Dendritic cell treated with granulocyte-macrophage colony-stimulating factor and Interleukin-4, amounts not matched to agents 40 ng/mL and 50 ng/mL, for 4 days (primary cell): ENCODE results near the gene MROH2A.

Source experiments
- H3K27ac Mint-ChIP-seq: one replicate; pipeline ENCODE4 v1.8.0; 2022; ENCODE audit warnings: mild to moderate bottlenecking, mixed read lengths
- H3K27me3 Mint-ChIP-seq: one replicate; pipeline ENCODE4 v1.8.0; 2022; ENCODE audit warnings: mild to moderate bottlenecking, mixed read lengths
- H3K36me3 Mint-ChIP-seq: one replicate; pipeline ENCODE4 v1.8.0; 2022; ENCODE audit warnings: low read depth, mixed read lengths
- H3K4me1 Mint-ChIP-seq: one replicate; pipeline ENCODE4 v1.8.0; 2022; ENCODE audit warnings: low read depth, mixed read lengths
- H3K4me3 Mint-ChIP-seq: one replicate; pipeline ENCODE4 v1.8.0; 2022; ENCODE audit warnings: mild to moderate bottlenecking, moderate library complexity, mixed read lengths
- H3K9me3 Mint-ChIP-seq: one replicate; pipeline ENCODE4 v1.8.0; 2022; ENCODE audit warnings: mixed read lengths
- intact Hi-C: fragments of 100-400 bp; cut with micrococcal nuclease; formaldehyde crosslinking; loops from one replicate; pipeline ENCODE4 v1.15.0; 2022

Gene MROH2A

DNA sequence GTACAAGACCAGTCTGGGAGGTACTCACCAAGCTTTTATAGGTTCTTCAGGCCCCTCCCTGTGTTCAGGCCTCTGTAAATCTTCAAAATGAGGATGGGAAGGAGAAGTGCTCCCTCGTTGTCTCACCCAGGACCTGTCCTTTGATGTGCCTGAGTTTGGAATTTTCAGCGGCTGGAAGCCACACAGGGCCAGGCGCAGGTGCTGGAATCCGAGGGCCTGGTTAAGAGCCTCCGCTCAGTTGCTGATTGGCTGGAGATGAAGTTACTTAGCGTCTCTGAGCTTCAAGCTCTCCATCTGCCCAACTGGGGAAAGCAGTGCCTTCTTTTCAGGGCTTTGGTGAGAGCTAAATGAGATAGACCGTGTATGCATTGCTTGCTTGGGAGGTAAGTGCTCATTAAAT is 46.2 kb downstream of the MROH2A start:
- Mint-ChIP-seq H3K27ac (no peak overlapping the region), H3K27me3 (peaks cover 2% of the 10 kb centered on the region), H3K9me3 (no peaks in the 10 kb centered on the region), H3K36me3 (no peaks in the 10 kb centered on the region), H3K4me3 (no peak overlapping the region), H3K4me1 (peaks cover 8% of the 10 kb centered on the region)
- intact Hi-C loops, result no loop called here

DNA sequence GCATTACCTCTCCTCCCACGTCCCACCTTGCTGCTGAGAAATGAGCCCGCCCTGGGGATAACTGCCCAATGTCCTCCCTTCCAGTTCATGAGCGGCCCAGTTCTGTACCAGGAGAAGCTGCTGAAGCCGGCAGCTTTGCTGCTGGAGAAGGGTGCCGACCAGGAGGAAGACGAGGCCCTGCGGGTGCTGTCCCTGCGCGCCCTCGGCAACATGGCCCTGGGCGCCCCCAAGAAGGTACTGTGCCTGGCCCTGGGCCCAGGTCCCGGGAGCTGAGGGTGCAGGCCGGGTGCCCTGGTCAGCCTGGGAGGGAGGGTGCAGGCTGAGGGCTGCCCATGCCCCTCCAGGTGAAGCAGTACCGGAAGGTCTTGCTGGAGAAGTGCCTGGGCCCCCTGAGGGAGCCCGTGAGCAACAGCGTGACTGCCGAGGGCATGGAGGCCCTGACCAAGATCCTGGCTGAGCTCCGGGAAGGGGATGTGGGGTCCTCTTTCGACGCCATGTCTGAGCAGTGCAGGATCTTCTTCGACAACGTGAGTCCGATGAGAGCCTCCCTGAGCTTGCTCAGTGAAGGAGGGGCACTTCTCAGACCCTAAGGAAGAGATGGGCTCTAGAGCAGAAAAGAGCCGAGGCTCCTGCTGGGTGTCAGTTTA is 50.5 kb downstream of the MROH2A start:
- Mint-ChIP-seq H3K27ac (no peak overlapping the region), H3K27me3 (peaks cover 2% of the 10 kb centered on the region), H3K4me3 (no peak overlapping the region), H3K9me3 (no peaks in the 10 kb centered on the region), H3K36me3 (no peaks in the 10 kb centered on the region), H3K4me1 (no peaks in the 10 kb centered on the region)
- intact Hi-C loops, result no loop called here

DNA sequence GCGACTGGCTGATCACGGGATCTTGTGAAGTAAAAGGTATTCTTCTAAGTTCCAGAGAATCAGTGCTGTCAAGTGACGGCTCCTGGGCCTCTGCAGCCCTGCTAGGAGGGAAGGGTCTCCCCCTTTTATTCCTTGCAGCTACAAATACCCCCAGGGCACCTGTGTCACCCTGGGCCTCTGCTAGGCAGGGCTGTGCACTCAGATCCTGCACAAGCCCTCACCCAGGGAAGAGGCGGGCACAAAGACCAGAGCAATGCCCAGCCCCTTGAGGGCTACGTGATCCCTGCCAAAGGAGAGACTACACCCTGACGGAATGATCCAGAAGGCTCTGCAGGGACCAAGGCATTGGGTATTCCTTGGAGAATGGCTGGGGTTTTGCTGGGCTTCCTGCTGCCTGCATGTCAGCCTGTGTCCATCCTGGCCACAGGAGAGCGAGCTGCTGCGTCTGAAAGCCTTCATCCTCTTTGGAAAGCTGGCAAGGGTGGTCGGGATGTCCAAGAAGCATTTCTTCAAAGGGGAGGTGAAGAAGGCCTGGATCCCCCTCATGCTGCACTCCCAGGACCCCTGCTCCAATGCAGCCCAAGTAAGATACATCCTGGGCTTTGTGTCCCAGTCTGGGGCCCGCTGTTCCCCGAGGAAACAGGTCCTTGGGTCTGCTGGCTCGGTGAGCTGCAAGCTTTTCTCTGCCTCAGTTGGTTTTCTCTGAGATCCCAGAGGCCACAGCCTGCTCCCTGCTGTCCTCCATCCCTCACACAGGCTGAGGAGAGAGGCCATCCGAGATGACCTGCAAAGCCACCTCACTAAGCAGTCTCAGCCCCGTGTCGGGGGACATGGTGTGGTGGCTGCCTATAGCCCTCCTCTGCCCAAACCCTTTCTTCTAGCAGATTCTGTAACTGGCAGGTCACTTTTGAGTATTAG is 51.3 kb downstream of the MROH2A start:
- H3K27ac Mint-ChIP-seq, result no peak overlapping the region
- H3K9me3 Mint-ChIP-seq, result no peaks in the 10 kb centered on the region
- H3K27me3 Mint-ChIP-seq, result peaks cover 2% of the 10 kb centered on the region
- intact Hi-C loops, result no loop called here
- no peak overlapping the region for H3K4me3 Mint-ChIP-seq
- no peaks in the 10 kb centered on the region for H3K36me3 Mint-ChIP-seq
- no peaks in the 10 kb centered on the region for H3K4me1 Mint-ChIP-seq

DNA sequence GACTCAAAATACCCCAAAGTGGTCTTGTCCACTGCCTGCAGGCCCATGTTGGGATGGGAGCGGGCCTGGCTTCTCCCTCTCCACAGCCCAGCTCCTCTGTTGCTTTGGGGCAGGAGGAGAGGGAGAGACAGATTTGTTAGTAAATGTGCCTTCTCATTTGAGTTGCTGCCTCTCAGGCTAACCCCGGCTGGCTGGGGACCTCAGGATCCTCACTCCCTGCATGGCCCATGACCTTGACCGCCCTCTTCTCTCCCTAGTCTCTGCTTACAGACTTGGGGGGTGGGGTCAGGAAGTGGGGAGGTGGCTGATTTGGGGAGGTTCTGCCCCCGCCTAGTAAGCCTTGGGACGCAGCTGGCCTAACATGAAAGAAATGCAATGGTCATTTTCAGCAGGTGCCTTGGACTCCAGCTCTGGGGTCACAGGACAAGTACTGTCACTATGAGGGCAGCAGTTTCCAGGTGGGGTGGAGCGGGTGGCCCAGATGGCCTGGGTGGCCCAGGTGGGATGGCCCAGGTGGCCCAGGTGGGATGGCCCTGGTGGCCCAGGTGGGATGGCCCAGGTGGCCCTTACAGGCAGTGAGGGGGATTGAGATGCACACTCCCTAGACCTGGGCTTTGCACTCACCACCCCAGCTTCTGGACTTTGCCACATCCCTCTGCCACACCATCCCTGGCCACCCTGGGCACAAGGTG is 52.1 kb downstream of the MROH2A start:
- peaks cover 2% of the 10 kb centered on the region for H3K27me3 Mint-ChIP-seq
- intact Hi-C loops, result no loop called here
- H3K36me3 Mint-ChIP-seq, result no peaks in the 10 kb centered on the region
- H3K4me1 Mint-ChIP-seq, result no peaks in the 10 kb centered on the region
- H3K27ac Mint-ChIP-seq, result no peak overlapping the region
- no peak overlapping the region for H3K4me3 Mint-ChIP-seq
- H3K9me3 Mint-ChIP-seq, result no peaks in the 10 kb centered on the region

DNA sequence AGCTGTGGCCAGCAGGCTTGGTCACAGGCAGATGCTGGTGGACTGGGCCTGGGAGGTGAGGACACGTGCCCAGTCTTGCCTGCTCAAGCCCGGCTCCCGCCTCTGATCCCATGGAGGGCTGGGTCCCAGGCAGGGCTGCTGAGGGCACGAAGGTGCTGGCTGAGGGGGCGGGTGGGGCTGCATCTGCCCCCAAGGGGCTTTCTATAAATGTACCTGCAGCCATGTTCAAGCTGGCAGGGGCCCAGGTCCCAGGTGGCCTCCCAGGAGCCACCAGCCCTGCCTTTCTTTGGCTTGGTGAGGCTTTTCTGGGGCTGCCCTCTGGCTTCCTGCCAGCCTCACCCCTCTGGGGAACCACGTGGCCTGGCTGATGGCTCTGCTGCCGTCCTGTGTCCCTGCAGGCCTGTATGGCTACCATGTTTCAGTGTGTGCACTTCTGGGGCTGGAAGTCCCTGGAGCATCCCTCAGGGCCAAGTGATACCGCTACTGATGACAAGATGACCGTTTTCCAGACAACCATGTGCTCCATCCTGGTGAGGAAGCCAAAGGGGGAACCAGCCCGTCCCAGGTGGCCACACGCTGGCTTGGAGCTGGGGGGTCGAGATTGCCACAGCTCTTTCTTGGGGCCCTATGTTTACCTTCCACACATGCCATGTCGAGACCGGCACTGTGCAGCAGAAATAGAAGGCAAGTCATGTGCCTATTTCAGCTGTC is 53.0 kb downstream of the MROH2A start:
- Mint-ChIP-seq H3K36me3 (no peaks in the 10 kb centered on the region), H3K4me3 (no peak overlapping the region), H3K27me3 (no peaks in the 10 kb centered on the region), H3K4me1 (no peaks in the 10 kb centered on the region), H3K27ac (no peak overlapping the region), H3K9me3 (no peaks in the 10 kb centered on the region)
- intact Hi-C loops, result no loop called here

DNA sequence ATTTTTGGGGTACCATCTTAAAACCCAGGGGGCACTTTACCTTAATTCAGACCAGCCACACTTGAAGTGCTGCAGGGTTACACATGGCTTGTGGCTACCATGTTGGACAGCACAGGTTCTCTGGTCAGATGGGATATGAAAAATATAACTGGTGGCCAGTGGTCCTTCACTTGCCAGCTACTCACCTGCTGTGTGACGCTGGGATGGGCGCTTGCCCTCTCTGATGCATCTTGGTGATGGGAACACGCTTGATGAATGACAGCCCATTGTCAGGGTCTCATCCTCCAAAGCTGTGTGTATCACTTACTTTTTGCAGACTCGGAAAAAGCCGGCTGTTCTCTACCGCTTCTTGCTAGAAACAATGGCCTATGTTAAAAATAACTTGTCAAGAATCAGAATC is 53.7 kb downstream of the MROH2A start:
- H3K9me3 Mint-ChIP-seq, result no peaks in the 10 kb centered on the region
- H3K36me3 Mint-ChIP-seq, result no peaks in the 10 kb centered on the region
- intact Hi-C loops, result no loop called here
- H3K4me1 Mint-ChIP-seq, result no peaks in the 10 kb centered on the region
- H3K27ac Mint-ChIP-seq, result no peak overlapping the region
- no peak overlapping the region for H3K4me3 Mint-ChIP-seq
- no peaks in the 10 kb centered on the region for H3K27me3 Mint-ChIP-seq

DNA sequence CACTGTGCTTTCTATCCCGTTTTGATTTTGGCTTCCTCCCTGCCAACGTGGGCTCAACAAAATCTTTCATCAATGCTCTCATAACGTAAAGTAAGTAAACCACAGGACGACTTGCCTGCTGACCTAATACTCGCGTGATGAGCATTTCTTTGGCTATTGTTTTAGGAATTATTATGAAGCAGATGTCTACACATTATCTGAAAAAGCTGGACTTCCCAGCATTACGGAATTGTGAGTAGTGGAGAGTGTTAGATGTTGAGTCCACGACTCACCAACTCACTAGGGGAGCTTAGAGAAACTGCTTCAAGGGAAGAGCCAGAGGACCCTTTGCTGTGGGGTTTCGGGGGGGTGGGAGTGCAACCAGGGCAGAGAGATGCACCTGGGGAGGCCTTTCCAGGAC is 54.3 kb downstream of the MROH2A start:
- no peaks in the 10 kb centered on the region for H3K36me3 Mint-ChIP-seq

DNA sequence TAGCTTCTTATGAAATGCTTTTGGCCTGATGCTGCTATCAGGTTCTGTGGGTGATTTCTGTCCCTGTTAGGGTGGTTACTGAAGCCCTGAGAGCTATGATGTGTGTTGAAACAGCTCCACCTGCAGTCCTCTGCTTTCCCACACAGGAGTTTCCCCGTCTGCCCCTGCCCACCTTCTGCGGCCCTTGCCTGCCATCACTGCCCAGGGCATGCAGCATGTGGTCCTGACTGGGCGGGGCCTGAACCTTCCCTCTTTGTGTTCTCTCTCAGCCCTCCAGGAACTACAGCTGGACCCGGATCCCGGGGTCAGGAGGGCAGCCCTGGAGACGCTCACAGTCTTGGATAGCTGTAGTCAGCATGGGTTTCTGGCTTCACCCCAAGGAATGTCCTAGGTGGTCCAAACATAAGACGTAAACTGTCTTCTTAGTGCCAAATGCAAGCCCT is 54.8 kb downstream of the MROH2A start:
- H3K4me3 Mint-ChIP-seq, result no peak overlapping the region
- H3K27ac Mint-ChIP-seq, result no peak overlapping the region
- H3K27me3 Mint-ChIP-seq, result no peaks in the 10 kb centered on the region
- H3K4me1 Mint-ChIP-seq, result no peaks in the 10 kb centered on the region
- H3K36me3 Mint-ChIP-seq, result no peaks in the 10 kb centered on the region
- H3K9me3 Mint-ChIP-seq, result no peaks in the 10 kb centered on the region
- intact Hi-C loops, result no loop called here

More for the DNA sequence above, 54.3 kb downstream of the MROH2A start:
- Mint-ChIP-seq H3K4me1 (no peaks in the 10 kb centered on the region), H3K27ac (no peak overlapping the region), H3K9me3 (no peaks in the 10 kb centered on the region), H3K27me3 (no peaks in the 10 kb centered on the region), H3K4me3 (no peak overlapping the region)
- intact Hi-C loops, result no loop called here

DNA sequence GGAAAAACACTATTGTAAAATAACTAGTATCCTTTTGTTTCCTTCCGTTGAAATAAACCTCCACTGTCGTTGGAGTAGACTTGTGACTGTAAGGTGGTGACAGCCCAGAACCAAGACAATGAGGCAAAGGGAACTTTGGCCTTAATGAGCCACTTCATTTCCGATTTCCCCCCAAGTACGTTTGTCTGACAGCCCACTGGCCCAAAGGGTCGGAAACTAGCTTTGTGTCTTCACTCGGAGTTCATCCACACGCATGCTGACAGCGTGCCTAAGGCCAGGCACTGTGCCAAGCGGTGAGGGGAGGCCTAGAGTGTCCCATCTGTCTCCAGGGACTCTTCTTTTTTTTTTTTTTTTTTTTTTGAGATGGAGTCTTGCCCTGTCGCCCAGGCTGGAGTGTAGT is 55.2 kb downstream of the MROH2A start:
- intact Hi-C loops, result no loop called here
- Mint-ChIP-seq H3K9me3 (no peaks in the 10 kb centered on the region), H3K27me3 (no peaks in the 10 kb centered on the region)

DNA sequence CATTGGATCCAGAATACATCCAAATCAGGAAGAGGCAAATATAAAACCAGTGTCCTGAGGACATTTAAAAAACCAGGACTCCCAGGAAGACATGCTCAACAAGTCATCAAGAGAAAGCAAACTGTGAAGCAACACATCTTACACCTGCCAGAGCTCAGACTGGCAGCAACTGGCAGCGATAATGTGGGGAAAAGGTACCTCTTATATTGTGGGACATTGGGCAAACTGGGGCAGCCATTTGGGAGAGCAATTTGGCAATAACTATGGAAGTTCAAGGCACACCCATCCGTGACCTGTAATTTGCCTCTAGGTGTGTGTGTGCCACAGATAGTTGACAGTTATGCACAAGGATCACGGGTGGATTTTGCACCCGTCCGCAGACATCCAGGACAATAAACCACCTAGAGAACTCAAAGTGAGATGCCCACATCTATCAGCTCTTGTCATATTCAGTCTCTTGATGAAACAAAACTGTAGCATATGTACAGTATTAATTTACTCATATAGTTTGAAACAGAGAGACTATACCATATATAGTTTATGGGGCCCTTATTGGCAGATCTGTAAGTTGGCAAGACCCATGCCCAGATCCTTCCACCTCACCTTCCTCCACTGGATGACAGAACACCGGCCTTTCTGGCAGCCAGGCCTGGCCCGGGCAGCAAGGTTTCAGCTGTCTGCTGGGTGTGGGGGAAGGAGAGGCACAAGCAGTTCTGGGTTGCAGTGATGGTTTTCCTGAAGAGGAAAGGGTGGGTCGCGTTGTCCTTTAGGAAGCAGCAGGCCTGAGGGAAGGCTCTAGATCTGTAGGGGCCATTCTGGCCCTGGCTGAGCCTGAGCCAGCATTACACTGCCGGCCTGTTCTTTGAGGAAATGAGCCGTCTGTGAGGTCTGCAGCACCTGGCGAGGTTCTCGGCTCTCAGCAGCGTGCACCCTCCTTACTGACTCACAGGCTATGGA is 57.4 kb downstream of the MROH2A start:
- Mint-ChIP-seq H3K36me3 (peaks cover 15% of the 10 kb centered on the region), H3K27ac (peak overlapping the region; percentile 40), H3K4me1 (no peaks in the 10 kb centered on the region), H3K27me3 (no peaks in the 10 kb centered on the region), H3K9me3 (no peaks in the 10 kb centered on the region), H3K4me3 (no peak overlapping the region)
- intact Hi-C loops, result no loop called here

More for the DNA sequence above, 55.2 kb downstream of the MROH2A start:
- no peak overlapping the region for H3K27ac Mint-ChIP-seq
- no peaks in the 10 kb centered on the region for H3K4me1 Mint-ChIP-seq
- H3K36me3 Mint-ChIP-seq, result no peaks in the 10 kb centered on the region
- H3K4me3 Mint-ChIP-seq, result no peak overlapping the region

DNA sequence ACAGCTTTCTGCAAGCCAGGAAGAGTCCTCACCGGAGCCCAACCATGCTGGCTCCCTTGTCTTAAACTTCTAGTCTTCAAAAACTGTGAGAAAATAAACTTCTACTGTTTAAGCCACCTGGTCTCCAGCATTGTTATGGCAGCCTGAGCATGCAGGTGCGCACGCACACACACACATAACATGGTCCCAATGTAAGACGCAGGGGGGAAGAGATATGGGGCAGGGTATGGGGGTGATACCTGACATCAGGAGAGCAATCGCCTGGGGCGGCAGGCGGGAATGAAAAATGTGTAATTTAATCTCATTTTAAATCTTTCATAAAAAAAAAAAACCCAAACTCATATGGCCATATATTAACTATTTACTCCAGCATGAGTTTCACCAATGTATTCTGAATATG is 58.2 kb downstream of the MROH2A start:
- Mint-ChIP-seq H3K27me3 (no peaks in the 10 kb centered on the region), H3K4me3 (no peak overlapping the region), H3K27ac (peak overlapping the region; percentile 40), H3K4me1 (no peaks in the 10 kb centered on the region), H3K9me3 (no peaks in the 10 kb centered on the region), H3K36me3 (peaks cover 23% of the 10 kb centered on the region)
- intact Hi-C loops, result no loop called here

DNA sequence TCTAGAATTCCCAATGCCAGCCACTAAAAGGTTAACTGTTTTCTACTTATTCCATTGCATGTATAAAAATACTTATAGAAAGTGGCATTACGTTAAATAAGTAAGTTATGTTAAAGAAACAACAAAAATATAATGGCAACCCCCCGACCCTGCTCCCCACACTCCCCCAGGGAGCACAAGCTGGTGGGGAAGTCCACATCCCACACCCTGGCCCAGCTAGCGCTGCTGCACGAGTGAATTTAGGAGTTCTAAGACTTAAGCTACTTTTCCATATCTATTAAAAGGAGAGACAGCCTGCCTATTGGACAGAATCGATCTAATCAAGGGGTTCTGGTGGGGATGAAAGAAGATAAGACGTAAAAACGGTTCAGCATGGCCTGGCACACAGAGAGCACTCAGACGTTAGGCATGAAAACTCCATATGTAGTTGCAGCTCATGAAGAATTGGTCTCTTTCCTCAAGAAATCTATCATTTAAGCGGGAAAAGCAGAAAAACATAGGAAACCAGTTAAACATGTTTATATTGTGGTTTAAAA is 59.6 kb downstream of the MROH2A start:
- intact Hi-C loops, result no loop called here
- no peak overlapping the region for H3K27ac Mint-ChIP-seq
- no peaks in the 10 kb centered on the region for H3K27me3 Mint-ChIP-seq
- no peak overlapping the region for H3K4me3 Mint-ChIP-seq
- H3K9me3 Mint-ChIP-seq, result no peaks in the 10 kb centered on the region
- no peaks in the 10 kb centered on the region for H3K4me1 Mint-ChIP-seq
- peaks cover 35% of the 10 kb centered on the region for H3K36me3 Mint-ChIP-seq

DNA sequence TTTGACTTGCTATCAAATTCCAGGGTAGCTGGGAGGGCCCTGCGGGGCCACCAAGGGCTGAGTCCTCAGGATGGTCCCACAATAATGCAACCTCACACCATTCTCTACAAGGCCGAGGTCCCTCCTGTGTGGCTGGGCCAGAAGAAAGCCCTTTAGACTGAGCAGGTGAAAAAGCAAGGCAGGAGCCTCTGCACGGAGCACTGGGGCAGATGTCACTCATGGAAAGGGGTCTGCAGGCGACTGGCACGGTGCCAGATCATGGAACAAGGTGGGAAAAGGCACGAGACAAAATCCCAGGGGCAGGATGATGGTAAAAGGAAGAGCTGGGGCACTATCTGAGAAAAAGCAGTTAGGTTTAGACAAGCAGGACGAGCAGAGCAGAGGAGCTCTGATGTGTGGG is 60.1 kb downstream of the MROH2A start:
- H3K27ac Mint-ChIP-seq, result no peak overlapping the region
- intact Hi-C loops, result no loop called here
- H3K27me3 Mint-ChIP-seq, result no peaks in the 10 kb centered on the region
- H3K9me3 Mint-ChIP-seq, result no peaks in the 10 kb centered on the region
- peaks cover 39% of the 10 kb centered on the region for H3K36me3 Mint-ChIP-seq
- no peak overlapping the region for H3K4me3 Mint-ChIP-seq
- H3K4me1 Mint-ChIP-seq, result no peaks in the 10 kb centered on the region
